ENCODE results near the gene SLX4IP.

Gene SLX4IP

DNA sequence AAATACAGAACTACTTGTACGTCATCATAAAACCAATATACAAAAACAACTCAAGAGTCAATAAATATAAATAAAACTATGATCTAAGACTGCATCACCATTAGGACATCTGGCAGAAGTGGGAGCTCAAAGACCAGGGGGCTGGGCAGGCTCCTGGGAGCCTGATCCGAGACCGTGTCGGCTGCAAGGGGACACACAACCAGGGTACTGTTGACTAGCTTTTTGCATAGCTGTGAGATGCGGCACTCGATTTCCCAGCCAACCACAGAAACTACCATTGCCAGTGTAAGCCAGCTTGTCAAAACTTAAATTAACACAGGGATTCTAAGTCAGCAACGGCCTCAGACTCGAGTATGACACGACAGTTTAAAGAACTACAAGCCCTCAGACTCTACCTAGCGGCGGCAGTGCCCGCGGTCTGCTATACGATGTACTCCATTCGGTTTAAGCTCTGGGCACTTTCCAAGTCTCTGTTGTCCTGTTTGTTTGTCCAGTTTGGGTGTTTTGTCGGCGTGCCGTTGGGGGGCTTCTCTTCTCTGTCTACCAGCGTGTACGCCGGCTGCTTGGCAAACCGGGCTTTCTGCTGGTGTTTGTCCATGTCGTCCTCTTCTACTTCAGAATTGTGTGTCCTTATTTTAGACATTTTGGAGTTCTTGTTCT lies 204.1 kb downstream of the SLX4IP start:
- DNase-seq = no peak

DNA sequence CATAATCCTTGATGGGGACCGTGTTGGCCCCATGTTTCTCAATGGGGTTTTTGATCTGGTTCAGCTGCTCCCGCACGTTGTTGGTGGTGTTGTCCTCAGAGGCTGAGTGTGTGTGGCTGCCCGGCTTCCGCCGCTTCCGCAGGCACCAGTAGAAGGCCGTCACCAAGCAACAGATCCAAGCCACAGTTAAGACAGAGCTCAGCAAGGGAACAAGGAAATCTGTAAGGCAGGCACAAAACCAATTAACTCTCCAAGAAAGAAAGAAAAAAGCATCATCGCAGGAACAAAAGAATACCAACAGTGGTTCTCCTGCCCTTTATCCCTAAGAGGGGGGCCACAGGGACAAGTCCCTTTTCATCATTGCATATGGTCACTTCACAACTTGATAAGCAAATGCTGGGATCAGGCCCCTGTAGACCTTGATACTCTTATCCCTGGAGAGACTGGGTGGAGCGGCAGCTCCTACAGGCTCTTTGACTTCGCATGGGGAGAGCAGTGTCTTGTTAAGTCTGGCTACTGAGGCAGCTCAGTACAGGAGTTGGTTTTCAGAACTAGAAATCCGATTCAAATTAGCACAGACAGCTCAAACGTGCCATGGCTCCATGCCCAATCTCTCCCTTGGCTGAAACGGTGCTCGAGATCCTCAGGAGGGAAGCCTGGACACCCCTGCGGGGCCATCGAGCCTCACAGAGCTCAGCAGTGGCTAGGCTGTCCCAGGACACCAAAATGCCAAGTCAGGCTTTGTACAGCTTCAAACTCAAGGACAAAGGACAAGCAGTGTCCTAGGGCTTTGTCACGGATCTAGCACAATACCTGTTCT lies 204.8 kb downstream of the SLX4IP start:
- DNase-seq = no peak

GRCh38 chr20:10640897-10641296 lies 205.8 kb downstream of the SLX4IP start:
- DNase-seq = no peak

DNA sequence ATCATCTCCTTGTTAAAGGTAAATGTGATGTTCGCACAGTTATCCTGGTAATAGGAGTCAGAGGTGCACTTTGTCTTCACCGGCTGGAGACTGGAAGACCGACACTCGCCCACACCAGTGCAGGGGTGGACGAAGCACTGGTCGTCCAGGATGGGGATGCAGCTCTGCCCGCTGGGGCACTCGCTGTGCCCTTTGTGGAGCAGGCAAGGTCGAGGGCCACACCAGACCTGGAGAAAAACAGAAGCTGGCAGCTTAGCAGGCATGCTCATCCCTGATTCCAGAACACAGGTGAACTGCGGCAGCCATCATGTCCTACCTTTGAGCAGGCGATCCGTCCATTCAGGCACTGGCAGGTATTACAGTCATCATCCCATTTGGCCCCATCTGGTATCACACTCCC lies 206.4 kb downstream of the SLX4IP start:
- no peak for DNase-seq

- no peak for DNase-seq
These were observed 206.8 kb downstream of the SLX4IP start for GRCh38 chr20:10641893-10642292.

DNA sequence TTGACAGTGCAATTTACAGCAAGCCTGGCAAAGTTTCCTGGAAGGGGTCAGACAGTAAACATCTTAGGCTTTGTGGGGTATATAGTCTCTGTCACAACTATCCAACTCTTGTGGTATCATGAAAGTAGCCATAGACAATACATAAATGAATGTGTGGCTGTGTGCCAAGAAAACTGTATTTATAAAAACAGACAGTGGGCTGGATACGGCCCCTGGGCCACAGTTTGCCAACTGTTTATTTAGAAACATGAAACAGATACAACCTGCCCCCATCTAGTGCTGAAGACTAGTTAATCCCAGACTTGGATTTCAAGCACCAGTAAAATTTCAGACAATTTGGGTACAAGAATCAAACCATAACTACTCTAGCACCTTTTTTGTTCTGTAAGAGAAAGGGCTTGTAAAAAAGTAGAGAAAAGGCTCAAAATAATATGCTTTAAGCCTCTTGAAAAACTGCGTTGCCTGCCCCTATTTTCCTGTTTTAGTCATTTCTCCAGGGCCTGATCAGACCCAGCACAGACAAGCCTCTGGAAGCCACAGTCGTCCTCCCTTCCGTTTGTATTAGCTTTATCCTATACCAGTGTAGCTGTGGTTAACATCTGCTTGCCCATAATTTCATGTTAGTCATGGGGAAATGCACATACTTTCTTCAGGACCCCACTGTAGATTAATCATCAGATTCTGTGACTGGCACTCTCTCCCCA lies 207.9 kb downstream of the SLX4IP start:
- no peak for DNase-seq

DNA sequence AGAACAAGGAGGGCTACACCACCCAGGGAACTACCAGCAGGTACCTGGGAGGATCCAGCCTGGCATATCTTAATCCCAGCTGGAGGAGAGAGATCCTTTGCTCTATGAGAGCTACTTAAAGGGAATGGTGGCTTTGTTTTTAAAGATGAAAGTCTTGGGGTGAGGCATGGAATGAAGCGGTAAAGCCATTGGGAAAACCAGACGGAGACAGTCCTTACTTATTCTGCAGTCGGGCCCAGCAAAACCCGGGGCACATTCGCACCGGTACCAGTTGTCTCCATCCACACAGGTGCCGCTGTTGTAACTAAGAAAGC lies 208.4 kb downstream of the SLX4IP start:
- DNase-seq = no peak

- DNase-seq = no peak
These were observed 209.5 kb downstream of the SLX4IP start for GRCh38 chr20:10644458-10645204.

- DNase-seq = no peak
These were observed 210.1 kb downstream of the SLX4IP start for GRCh38 chr20:10645205-10645570.

GRCh38 chr20:10646006-10646405 lies 210.9 kb downstream of the SLX4IP start:
- DNase-seq = no peak

DNA sequence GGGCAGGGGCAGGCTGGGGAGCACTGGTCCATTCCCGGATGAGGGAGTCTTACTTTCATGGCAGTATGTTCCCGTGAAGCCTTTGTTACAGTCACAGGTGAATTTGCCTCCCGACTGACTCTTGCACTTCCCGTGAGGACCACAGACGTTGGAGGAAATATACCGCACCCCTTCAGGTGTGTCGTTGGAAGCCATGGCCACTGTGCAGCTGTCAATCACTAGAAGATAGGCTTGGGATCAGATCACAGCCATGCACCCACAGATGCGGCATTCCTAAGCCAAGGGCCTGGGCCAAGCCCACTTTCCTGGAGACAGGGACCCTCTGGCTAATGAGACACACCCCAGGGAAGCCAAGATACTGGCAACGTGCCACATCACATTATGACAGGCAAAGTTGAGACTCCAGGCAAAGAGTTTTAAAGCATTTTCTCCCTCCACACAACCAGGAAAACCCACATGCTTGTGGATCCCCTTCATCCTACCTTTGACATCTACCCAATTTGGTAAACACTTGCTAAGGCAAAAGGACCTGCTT lies 211.8 kb downstream of the SLX4IP start:
- no peak for DNase-seq

GRCh38 chr20:10647471-10647870 lies 212.4 kb downstream of the SLX4IP start:
- no peak for DNase-seq

- no peak for DNase-seq
These were observed 212.8 kb downstream of the SLX4IP start for GRCh38 chr20:10647909-10648308.

GRCh38 chr20:10648651-10649050 lies 213.5 kb downstream of the SLX4IP start:
- no peak for DNase-seq

DNA sequence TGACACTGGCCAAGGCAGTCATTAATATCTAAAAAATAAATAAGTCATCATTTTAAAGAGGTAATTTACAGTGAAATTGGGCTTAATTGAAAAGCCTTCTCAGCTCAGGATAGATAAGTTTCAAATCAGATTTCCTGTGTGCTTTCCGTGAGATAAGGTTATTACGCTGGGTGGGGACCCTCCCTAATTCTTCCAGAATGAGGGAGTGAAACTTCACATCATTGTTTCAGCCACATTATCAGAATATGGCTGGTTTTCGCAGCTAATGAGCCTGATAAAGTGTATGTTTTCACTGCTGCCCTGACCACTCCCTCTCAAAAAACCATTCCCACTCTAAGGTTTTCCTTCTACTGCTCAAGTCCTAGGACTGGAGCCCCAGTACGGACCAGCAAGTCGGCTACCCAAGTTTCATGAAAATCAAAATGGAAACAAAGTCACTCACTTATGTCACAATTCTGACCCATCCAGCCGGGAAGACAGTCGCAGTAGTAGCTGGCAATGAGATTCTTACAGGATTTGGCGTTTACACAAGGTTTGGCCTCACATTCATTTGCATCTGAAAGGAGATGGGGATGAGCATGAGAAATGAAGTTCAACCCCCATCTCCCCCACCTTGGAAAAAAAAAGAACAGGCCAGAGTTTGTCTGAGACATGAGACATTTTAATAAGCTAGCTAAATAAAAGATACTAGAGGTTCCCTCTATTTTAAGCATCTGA lies 214.1 kb downstream of the SLX4IP start:
- no peak for DNase-seq

GRCh38 chr20:10649797-10650160 lies 214.7 kb downstream of the SLX4IP start:
- no peak for DNase-seq

- no peak for DNase-seq
These were observed 216.3 kb downstream of the SLX4IP start for GRCh38 chr20:10651227-10651990.

DNA sequence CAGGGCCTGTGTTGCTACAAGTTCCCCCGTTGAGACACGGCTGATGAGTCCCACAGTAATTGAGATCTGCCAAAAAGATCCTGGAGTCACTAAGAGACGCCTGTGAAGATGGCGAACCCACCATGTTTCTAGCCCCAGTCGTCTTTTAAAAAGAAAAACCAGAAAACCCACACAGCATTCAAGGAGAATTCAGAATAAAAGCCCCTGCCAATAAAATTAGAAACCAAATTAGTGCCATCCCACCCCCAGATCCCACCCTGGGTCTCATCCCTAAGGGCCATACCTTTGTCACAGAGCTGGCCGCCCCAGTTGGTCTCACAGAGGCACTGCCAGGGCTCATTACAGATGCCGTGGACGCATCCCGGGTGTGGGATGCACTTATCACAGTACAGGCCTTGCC lies 217.1 kb downstream of the SLX4IP start:
- no peak for DNase-seq

GRCh38 chr20:10652660-10653261 lies 217.7 kb downstream of the SLX4IP start:
- DNase-seq = no peak

GRCh38 chr20:10653599-10654249 lies 218.6 kb downstream of the SLX4IP start:
- DNase-seq = no peak

- DNase-seq = no peak
These were observed 219.1 kb downstream of the SLX4IP start for GRCh38 chr20:10654250-10654610.
